GM18951 (cell line): Measurements from ENCODE around the gene OTOGL.

ENCODE experiments used
- POLR2A ChIP-seq: IDR thresholded peaks from 4 replicates; pipeline ENCODE4 v1.6.1; 2011; ENCODE audit warnings: mild to moderate bottlenecking; ENCODE audit not compliant: insufficient read length, insufficient read depth; ENCODE audit errors: extremely low read depth
- in situ Hi-C: fragments of 300-500 bp; cut with MboI; formaldehyde crosslinking; loops from one replicate; pipeline ENCODE4 v1.12.0; 2022; ENCODE audit warnings: low sequenced_read_pairs, mixed read lengths, inconsistent platforms; ENCODE audit not compliant: unreplicated experiment

The OTOGL gene

GRCh38 chr12:80422550-80422949 lies 323.2 kb downstream of the OTOGL start:
- no peak for TF ChIP-seq POLR2A
- in situ Hi-C loops = no loop called here
